ENCODE results near the gene CMKLR1.
A peak's percentile ranks its signal among the peaks of the same experiment; 100 is the strongest.

The CMKLR1 gene

GRCh38 chr12:108270035-108270848, 68.9 kb downstream of the CMKLR1 start:
- no peak for TF ChIP-seq TAF1 (IDR thresholded peaks at IDR 0.05; ENCODE audit: borderline replicate concordance, insufficient read depth, low read length)
- TF ChIP-seq FOXP2 (optimal IDR thresholded peaks at IDR 0.05; ENCODE audit: borderline replicate concordance, extremely low read depth, extremely low read length, insufficient read depth) = no peak
- TF ChIP-seq REST (IDR thresholded peaks at IDR 0.05; ENCODE audit: insufficient read depth in 1 of 2, low read depth in 2 of 2, low read length in 2 of 2) = no peak
- no peak for TF ChIP-seq POLR2AphosphoS5 (IDR thresholded peaks at IDR 0.05; ENCODE audit: low read depth, low read length)
- TF ChIP-seq SIN3A (IDR thresholded peaks at IDR 0.05; ENCODE audit: borderline replicate concordance, insufficient read depth, low read length) = no peak

- TF ChIP-seq SIN3A (IDR thresholded peaks at IDR 0.05; ENCODE audit: borderline replicate concordance, insufficient read depth, low read length) (no peak), FOXP2 (optimal IDR thresholded peaks at IDR 0.05; ENCODE audit: borderline replicate concordance, extremely low read depth, extremely low read length, insufficient read depth) (no peak), TAF1 (IDR thresholded peaks at IDR 0.05; ENCODE audit: borderline replicate concordance, insufficient read depth, low read length) (no peak), POLR2AphosphoS5 (IDR thresholded peaks at IDR 0.05; ENCODE audit: low read depth, low read length) (no peak), REST (IDR thresholded peaks at IDR 0.05; ENCODE audit: insufficient read depth in 1 of 2, low read depth in 2 of 2, low read length in 2 of 2) (no peak)
Observed at GRCh38 chr12:108269224-108269623, 69.9 kb downstream of the CMKLR1 start.

GRCh38 chr12:108268397-108268796, 70.7 kb downstream of the CMKLR1 start:
- TF ChIP-seq SIN3A (IDR thresholded peaks at IDR 0.05; ENCODE audit: borderline replicate concordance, insufficient read depth, low read length) (no peak), FOXP2 (optimal IDR thresholded peaks at IDR 0.05; ENCODE audit: borderline replicate concordance, extremely low read depth, extremely low read length, insufficient read depth) (no peak), POLR2AphosphoS5 (IDR thresholded peaks at IDR 0.05; ENCODE audit: low read depth, low read length) (no peak), TAF1 (IDR thresholded peaks at IDR 0.05; ENCODE audit: borderline replicate concordance, insufficient read depth, low read length) (no peak), REST (IDR thresholded peaks at IDR 0.05; ENCODE audit: insufficient read depth in 1 of 2, low read depth in 2 of 2, low read length in 2 of 2) (no peak)

GRCh38 chr12:108267450-108267849, 71.7 kb downstream of the CMKLR1 start:
- TF ChIP-seq REST (IDR thresholded peaks at IDR 0.05; ENCODE audit: insufficient read depth in 1 of 2, low read depth in 2 of 2, low read length in 2 of 2) (peak in 1 of 2 experiments; percentile 70; a peak in 1 of 4 replicates), POLR2AphosphoS5 (IDR thresholded peaks at IDR 0.05; ENCODE audit: low read depth, low read length) (no peak), SIN3A (IDR thresholded peaks at IDR 0.05; ENCODE audit: borderline replicate concordance, insufficient read depth, low read length) (no peak), FOXP2 (optimal IDR thresholded peaks at IDR 0.05; ENCODE audit: borderline replicate concordance, extremely low read depth, extremely low read length, insufficient read depth) (no peak), TAF1 (IDR thresholded peaks at IDR 0.05; ENCODE audit: borderline replicate concordance, insufficient read depth, low read length) (no peak)
